RWPE2 (cell line): ENCODE measurements around the gene SLC13A3.

Experiments used
- ATAC-seq: fragments of 200-7000 bp; cut with Tn5 transposase; 3 replicates; pipeline ENCODE4 v1.9.1; 2021; ENCODE audit warnings: low read depth
- DNase-seq: peaks from one replicate; pipeline ENCODE4 v3.0.0-alpha.2; 2020; ENCODE audit warnings: low spot score
- H3K27ac ChIP-seq: fragments of 450-650 bp; 2 replicates; pipeline ENCODE4 v1.5.1; 2017; ENCODE audit warnings: mild to moderate bottlenecking; ENCODE audit not compliant: poor library complexity, severe bottlenecking
- H3K27me3 ChIP-seq: fragments of 250-450 bp; sonication (Bioruptor Pico); 2 replicates; pipeline ENCODE4 v1.5.1; 2021; ENCODE audit warnings: mild to moderate bottlenecking, moderate library complexity; ENCODE audit not compliant: insufficient read depth, poor library complexity, severe bottlenecking
- H3K36me3 ChIP-seq: fragments of 250-450 bp; sonication (Bioruptor Pico); 2 replicates; pipeline ENCODE4 v1.5.1; 2020; ENCODE audit warnings: low read depth, mild to moderate bottlenecking, moderate library complexity
- H3K4me1 ChIP-seq: fragments of 250-450 bp; sonication (Bioruptor Pico); 2 replicates; pipeline ENCODE4 v1.5.1; 2021; ENCODE audit warnings: mild to moderate bottlenecking, moderate library complexity; ENCODE audit not compliant: insufficient read depth, poor library complexity, severe bottlenecking
- H3K4me3 ChIP-seq: fragments of 250-450 bp; sonication (Bioruptor Pico); 2 replicates; pipeline ENCODE4 v1.5.1; 2021; ENCODE audit warnings: mild to moderate bottlenecking, moderate library complexity; ENCODE audit not compliant: severe bottlenecking
- H3K9me3 ChIP-seq: fragments of 250-450 bp; sonication (Bioruptor Pico); 2 replicates; pipeline ENCODE4 v1.5.1; 2021; ENCODE audit warnings: mild to moderate bottlenecking, moderate library complexity; ENCODE audit not compliant: severe bottlenecking
- TF ChIP-seq, protein P1 (sequence below): fragments of 450-650 bp; IDR thresholded peaks from one replicate; pipeline ENCODE4 v1.5.1; 2017; ENCODE audit warnings: mild to moderate bottlenecking, moderate library complexity; ENCODE audit not compliant: poor library complexity, severe bottlenecking

The SLC13A3 gene

DNA sequence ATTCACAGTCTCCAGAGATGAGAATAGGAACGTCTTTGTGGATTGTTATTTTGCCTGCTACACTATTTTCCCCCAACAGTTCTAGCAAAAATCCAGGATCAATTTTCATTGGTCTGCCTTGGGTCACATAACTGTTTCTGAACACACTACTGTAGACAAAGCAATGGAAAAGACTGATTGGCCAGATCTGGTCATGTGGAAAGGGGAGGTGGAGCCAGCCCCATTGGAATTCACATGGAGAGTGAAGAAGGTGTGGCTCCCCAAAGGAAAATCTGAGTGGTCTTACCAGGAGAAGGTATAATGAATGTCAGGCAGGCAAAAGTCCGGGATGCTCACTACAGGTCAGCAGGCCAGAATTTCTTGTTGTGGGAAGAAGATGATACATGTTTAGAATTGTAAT lies 47.5 kb upstream of the SLC13A3 start:
- DNase-seq (no peak), ATAC-seq (peak; percentile 38; the same call in 2 of the 3 replicates)
- no peak overlapping the region for H3K4me3 ChIP-seq
- TF ChIP-seq, protein P1, sequence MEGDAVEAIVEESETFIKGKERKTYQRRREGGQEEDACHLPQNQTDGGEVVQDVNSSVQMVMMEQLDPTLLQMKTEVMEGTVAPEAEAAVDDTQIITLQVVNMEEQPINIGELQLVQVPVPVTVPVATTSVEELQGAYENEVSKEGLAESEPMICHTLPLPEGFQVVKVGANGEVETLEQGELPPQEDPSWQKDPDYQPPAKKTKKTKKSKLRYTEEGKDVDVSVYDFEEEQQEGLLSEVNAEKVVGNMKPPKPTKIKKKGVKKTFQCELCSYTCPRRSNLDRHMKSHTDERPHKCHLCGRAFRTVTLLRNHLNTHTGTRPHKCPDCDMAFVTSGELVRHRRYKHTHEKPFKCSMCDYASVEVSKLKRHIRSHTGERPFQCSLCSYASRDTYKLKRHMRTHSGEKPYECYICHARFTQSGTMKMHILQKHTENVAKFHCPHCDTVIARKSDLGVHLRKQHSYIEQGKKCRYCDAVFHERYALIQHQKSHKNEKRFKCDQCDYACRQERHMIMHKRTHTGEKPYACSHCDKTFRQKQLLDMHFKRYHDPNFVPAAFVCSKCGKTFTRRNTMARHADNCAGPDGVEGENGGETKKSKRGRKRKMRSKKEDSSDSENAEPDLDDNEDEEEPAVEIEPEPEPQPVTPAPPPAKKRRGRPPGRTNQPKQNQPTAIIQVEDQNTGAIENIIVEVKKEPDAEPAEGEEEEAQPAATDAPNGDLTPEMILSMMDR: no peak
- H3K9me3 ChIP-seq: no peaks in the 10 kb centered on the region
- H3K4me1 ChIP-seq: peaks cover 6% of the 10 kb centered on the region
- H3K27me3 ChIP-seq: no peaks in the 10 kb centered on the region
- no peak overlapping the region for H3K27ac ChIP-seq
- H3K36me3 ChIP-seq: no peaks in the 10 kb centered on the region

DNA sequence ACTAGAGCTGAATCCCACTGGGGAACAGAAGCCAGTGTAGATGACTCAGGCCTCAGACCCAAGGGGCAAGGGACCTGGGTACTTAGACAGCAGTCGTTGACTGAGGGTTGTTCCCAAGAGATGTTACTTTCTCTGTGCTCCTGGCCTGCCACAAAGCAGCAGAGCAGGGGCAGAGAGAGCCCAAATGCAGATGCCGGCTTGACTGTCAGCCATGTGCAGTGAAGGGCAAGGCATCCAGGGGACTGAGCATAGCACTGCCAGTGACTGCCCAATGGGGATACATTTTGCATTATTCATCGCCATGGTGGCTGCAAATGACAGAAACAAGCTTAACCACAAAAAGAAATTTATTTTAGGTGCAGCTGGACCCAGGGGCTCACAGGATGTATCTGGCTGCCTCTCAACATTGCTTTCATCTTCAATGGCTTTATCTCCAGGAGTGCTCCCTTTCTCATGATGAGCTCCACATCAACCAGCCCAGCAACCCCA lies 45.6 kb upstream of the SLC13A3 start:
- H3K4me1 ChIP-seq: no peaks in the 10 kb centered on the region
- H3K27me3 ChIP-seq: no peaks in the 10 kb centered on the region
- no peak overlapping the region for H3K27ac ChIP-seq
- no peak overlapping the region for H3K4me3 ChIP-seq
- TF ChIP-seq, protein P1: no peak
- H3K9me3 ChIP-seq: no peaks in the 10 kb centered on the region
- DNase-seq (no peak), ATAC-seq (no peak)
- H3K36me3 ChIP-seq: no peaks in the 10 kb centered on the region

DNA sequence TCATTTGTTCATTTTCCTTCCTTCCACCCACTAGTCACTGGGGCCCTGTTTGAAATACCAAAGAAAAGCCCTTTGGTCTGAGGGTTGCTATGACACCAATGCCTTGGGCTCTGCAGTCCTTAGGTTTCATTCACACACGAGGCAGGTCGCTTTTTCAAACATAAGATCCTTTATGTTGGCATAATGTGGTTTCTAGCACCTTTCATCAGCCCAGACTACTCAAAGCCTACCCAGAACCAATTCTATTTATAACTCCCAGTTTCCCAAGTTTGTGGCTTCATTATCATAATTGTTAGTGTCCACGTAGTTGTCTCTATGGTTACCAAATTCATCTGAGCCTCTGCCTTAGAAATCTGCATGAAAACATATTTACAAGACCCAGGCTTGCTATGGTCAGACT lies 44.6 kb upstream of the SLC13A3 start:
- Histone ChIP-seq H3K4me1 (no peaks in the 10 kb centered on the region), H3K9me3 (no peaks in the 10 kb centered on the region), H3K27me3 (no peaks in the 10 kb centered on the region), H3K36me3 (no peaks in the 10 kb centered on the region), H3K27ac (no peak overlapping the region), H3K4me3 (no peak overlapping the region)
- DNase-seq: no peak
- TF ChIP-seq, protein P1: no peak
- ATAC-seq: no peak

DNA sequence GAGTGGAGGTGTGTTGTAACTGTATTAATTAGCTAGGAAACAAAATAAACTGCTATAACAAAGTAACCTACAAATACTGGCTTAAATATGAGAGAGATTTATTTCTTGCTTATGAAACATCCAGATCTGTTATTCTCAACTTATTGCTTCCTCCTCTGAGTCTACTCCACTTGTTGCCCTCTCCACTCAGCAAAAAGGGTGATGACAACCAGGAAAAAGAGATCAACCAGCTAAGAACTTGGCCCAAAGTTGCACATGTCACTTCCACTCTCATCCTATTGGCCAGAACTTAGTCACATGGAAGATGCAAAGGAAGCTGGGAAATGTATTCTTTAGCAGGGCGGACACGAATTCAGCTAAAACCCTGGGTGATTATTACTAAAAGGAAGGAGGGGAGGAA lies 43.2 kb upstream of the SLC13A3 start:
- no peaks in the 10 kb centered on the region for H3K27me3 ChIP-seq
- H3K27ac ChIP-seq: no peak overlapping the region
- H3K9me3 ChIP-seq: no peaks in the 10 kb centered on the region
- no peaks in the 10 kb centered on the region for H3K36me3 ChIP-seq
- H3K4me1 ChIP-seq: peaks cover 5% of the 10 kb centered on the region
- no peak for ATAC-seq
- H3K4me3 ChIP-seq: no peak overlapping the region
- no peak for DNase-seq
- TF ChIP-seq, protein P1: no peak

DNA sequence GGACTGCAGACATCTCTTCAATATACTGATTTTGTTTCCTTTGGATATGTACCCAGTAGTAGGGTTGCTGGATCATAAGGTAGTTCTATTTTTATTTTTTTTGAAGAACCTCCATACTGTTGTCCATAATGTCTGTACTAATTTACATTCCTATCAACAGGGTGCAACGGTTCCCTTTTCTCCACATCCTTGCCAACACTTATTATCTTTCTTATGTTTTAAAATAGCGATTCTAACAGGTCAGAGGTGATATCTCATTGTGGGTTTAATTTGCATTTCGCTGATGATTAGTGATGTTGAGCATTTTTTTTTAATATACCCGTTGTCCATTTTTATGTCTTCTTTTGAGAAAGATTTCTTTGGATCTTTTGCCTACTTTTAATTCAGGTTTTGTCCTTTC lies 39.9 kb upstream of the SLC13A3 start:
- H3K27me3 ChIP-seq: no peaks in the 10 kb centered on the region
- H3K4me1 ChIP-seq: peaks cover 13% of the 10 kb centered on the region
- H3K27ac ChIP-seq: no peak overlapping the region
- TF ChIP-seq, protein P1: no peak
- no peak overlapping the region for H3K4me3 ChIP-seq
- ATAC-seq: no peak
- DNase-seq: no peak
- no peaks in the 10 kb centered on the region for H3K9me3 ChIP-seq
- H3K36me3 ChIP-seq: peaks cover 10% of the 10 kb centered on the region
